NCI-H187 treated with DMSO at 0.1 percent for 48 hours (cell line): ENCODE data around the gene FGD4.

Experiments used
- DNase-seq: peaks from one replicate; lab custom pipeline; 2025; lab: John Stamatoyannopoulos, UW

Gene FGD4

GRCh38 chr12:32457251-32458025 lies 58.1 kb downstream of the FGD4 start:
- DNase-seq, result no peak

- DNase-seq, result no peak
Observed at GRCh38 chr12:32460638-32461037, 61.3 kb downstream of the FGD4 start.

GRCh38 chr12:32462908-32463307 lies 63.5 kb downstream of the FGD4 start:
- DNase-seq, result no peak

DNA sequence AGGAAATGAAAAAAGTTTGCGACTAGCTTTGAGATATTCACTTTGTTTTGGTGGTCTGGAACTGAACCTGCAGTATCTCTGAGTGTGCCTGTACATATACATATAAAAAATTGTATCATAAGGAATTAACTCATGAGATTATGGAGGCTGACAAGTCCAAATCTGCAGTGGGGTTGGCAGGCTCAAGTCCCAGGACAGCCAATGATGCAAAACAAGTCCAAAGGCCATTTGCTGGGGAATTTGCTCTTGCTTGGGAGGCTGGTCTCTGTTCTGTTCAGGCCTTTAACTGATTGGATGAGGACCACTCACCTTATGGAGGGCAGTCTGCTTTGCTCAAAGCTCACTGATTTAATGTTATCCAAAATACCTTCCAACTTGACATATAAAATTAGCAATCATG lies 66.8 kb downstream of the FGD4 start:
- DNase-seq, result no peak

DNA sequence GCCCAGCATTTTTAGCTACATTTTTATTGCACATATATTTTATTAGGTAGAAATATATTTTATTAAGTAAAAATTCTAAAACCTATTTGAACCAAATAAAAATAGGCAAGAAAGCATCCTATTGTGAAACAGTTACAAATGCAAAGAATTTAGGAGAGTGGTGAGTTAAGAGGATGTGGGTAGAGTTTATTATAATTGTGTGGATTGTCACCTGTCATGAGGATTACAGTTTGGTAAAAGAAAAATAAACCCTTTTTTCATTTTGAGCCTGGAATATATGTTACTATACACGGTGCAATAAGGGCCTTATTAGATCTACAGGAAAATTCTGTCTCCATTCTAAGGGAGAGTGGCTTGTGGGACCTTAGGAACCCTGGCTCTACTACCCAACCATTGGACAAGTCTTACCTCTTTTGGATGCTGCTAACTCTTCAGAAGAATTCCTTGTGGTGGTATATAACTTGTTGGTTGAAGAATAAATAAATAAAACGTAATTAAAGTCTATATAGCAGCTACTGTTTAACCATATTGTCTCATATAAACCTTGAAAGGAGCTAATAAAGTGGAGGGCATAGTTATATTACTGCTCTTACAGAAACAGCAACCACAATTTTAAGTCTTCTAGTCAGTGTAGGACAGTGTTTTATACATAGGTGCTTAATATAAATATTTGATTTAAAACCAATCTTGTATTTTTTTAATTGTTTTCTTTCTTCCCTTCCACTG lies 67.8 kb downstream of the FGD4 start:
- DNase-seq, result no peak

DNA sequence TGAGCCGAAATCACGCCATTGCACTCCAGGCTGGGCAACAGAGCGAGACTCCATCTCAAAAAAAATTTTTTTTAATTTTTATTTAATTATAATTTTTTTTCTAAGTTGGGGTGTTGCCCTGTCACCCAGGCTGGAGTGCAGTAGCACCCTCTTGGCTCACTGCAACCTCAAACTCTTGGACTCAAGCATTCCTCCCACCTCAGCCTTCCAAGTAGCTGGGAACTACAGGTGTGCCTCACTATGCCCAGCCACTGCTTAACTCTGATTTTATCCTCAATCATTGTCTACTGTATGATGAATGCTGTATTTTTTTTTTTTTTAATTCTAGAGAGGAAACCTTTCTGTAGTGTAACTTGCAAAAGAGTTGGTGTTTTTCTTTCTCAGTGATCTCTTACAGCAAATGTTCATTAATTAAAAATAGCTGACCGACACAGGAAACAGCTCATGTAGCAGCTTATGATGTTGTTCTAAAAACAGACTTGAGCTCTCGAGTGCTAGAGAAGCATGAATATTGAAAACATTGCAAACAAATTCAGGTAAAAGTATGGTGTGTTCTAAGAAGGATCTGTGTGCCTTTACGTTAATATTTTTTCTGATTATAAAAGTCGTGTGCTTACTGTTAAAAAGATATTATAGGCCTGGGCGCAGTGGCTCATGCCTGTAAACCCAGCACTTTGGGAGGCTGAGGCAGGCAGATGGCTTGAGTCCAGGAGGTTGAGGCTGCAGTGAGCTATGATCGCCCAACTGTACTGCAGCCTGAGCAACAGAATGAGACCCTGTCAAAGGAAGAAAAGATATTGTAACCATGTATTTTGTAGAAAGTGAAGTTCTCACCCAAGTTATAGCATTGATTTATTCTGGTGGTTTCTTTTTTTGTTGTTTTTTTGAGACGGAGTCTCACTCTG lies 68.9 kb downstream of the FGD4 start:
- DNase-seq, result no peak

GRCh38 chr12:32470936-32471470 lies 71.6 kb downstream of the FGD4 start:
- DNase-seq, result no peak

DNA sequence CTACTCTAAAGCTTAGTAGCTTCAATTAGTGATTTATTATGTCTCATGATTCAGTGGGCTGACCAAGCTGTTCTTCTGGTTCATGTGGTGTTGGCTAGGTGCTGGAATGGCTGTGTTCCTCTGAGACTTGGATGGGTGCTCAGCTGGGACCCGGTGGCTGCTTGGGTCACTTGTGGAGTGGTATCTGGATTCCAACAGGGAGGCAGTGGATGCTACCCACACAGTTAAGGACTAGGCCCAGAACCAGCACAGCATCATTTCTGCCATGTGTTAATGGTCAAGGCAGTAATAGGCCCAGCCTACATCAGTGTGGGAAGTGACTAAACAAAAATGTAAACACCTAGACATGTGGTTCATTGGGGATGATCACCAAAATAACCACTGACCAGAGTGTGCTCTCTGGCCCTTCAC lies 72.2 kb downstream of the FGD4 start:
- no peak for DNase-seq

- DNase-seq, result no peak
Observed at GRCh38 chr12:32475724-32476123, 76.4 kb downstream of the FGD4 start.

DNA sequence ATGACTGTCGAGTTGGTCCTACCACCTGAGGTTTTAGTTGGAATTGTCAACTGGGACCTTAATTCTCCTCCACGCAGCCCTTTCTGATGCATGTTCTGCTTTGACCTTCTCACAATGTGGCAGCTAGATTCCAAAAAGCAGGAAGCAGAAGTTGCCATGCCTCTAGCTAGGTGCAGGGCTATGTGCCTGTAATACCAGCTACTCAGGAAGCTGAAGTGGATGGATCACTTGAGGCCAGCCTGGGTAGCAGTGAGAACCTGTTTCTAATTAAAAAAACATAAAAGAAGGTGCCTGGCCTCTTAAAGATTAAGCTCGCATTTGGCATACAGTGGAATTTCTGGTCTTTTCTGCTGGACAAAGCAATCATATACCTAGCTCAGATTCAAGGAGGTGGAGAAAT lies 77.1 kb downstream of the FGD4 start:
- no peak for DNase-seq

DNA sequence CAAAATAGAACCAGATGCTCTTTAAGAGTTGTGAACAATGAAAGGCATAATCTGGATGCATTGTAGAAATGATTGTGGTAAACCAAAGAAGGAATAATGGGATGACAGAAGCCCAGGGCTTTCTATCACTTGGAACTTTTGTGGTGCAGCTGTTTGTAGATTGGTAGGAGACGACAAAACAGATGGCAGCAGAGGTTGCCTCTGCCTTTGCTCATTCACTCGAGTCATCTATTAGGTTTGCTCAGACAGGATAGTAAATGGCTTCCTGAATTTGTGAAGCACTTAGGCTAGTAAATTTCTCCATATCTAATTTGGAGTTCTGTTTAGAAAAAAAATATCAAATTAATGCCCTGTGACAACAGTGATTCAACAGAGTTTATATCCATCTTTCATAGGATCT lies 78.4 kb downstream of the FGD4 start:
- no peak for DNase-seq

DNA sequence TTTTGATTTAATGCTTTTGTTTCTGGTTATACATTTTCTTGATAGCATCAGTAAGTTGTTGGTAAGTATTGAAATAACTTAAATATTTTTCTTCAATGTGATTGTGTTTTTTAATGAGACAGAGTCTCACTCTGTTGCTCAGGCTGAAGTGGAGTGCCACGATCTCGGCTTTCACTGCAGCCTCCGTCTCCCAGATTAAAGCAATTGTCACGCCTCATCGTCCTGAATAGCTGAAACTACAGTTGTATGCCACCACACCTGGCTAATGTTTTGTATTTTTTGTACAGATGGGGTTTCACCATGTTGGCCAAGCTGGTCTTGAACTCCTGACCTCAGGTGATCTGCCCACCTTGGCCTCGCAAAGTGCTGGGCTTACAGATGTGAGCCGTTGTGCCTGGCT lies 78.8 kb downstream of the FGD4 start:
- no peak for DNase-seq

GRCh38 chr12:32478858-32479725 lies 79.7 kb downstream of the FGD4 start:
- DNase-seq, result no peak

DNA sequence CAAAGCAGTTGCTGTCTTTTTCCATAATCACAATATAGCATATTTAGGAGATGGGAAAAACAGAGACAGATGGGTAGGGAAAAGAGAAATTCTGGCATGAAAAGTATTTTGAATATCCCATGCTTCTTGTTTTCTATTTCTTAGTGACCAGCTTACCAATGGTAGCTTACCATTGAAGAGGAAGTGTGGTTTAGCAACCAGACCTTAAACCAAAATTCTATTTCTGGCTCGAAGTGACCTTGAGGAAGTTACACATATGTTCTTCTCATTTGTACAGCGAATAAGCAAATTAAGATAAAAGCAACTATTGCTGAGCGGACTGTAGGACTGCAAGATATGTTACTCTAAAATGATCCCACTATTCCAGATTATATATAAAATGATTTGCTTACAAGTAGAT lies 82.9 kb downstream of the FGD4 start:
- no peak for DNase-seq

DNA sequence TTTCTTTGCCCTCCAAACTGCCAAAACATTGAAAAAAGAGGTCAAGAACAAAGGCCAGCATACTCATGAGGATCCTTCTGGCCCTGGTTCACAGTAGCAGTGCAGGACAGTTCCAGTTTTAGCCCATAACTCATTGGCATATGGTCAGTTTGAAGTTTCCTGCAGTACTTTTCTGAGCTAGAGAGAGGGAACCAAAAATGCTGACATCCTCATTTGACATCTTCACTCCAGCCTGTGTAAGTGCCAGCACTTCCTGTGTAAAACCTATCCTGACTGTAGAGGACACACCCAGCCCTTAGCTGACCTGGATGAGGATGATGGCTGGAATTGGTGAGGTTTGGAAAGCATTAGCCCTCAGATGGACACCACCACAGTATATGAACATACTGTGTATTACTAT lies 84.1 kb downstream of the FGD4 start:
- no peak for DNase-seq

GRCh38 chr12:32483993-32484392 lies 84.6 kb downstream of the FGD4 start:
- no peak for DNase-seq

GRCh38 chr12:32486158-32486557 lies 86.8 kb downstream of the FGD4 start:
- no peak for DNase-seq

DNA sequence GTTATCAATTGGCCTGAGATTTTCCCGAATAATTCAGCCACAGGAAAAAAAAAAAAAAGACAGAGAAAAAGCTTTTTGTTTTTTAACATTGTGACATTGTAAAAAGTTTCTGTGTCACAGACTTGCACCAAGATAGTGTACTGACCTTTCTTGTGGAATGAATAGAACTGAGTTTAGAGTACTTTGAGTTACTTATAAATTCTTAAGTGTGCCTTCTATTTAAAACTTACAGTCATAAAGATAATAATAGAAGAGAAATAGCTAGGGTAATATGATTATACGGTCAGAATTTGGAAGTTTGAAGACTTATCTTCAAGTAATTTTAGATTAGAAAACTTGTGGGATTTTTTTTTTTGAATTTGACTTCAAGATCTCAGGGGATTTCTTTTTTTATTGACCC lies 88.8 kb downstream of the FGD4 start:
- no peak for DNase-seq

DNA sequence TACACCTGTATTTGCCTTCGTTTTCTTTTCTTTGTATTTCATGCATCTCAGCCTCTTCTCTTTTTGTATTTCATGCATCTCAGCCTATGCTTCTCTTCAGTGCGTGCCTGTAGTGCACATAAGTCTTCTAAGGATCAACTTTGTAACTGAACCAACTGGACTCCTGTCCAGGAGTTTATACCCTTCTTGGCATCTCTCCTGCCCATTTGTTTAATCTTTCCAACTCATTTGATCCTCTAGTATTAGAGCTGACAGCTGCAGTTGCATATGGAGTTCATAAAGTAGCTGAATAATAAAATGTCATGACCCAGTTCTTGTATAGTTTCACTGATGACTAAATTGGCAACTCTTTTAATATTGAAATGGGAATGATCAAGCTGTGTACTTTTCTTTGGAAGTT lies 89.7 kb downstream of the FGD4 start:
- DNase-seq, result no peak

- DNase-seq, result no peak
Observed at GRCh38 chr12:32490801-32491200, 91.4 kb downstream of the FGD4 start.

DNA sequence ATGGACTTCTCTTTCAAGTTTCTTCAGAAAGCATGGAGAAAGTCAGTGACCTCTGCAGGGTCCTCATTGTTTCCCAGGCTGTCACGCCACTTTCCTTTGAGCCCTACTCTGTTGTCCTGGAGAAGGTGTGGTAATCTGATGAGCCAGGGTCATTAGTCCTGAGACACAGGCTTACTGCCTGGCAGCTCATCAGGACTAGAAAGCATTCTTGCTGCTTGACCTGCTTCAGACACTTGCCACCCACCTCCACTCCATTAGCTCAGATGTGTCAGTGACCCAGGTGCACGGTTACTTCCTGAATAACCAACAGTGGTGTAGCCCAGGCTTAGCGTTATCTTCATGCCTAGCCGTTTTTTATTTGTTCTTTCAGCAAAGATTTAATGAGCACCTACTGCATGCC lies 93.9 kb downstream of the FGD4 start:
- DNase-seq, result no peak
